Measurements from ENCODE around the gene PLXNA3.

PLXNA3 gene

GRCh38 chrX:154458116-154458953 lies at the start of gene PLXNA3:
TSS of gene PLXNA3 (plus strand) at chrX:154458281. CDS start at chrX:154460184, 1,903 bp downstream.
- peak; percentile 6 for DNase-seq

GRCh38 chrX:154408659-154409221 lies 49.3 kb upstream of the PLXNA3 start:
- DNase-seq = no peak

DNA sequence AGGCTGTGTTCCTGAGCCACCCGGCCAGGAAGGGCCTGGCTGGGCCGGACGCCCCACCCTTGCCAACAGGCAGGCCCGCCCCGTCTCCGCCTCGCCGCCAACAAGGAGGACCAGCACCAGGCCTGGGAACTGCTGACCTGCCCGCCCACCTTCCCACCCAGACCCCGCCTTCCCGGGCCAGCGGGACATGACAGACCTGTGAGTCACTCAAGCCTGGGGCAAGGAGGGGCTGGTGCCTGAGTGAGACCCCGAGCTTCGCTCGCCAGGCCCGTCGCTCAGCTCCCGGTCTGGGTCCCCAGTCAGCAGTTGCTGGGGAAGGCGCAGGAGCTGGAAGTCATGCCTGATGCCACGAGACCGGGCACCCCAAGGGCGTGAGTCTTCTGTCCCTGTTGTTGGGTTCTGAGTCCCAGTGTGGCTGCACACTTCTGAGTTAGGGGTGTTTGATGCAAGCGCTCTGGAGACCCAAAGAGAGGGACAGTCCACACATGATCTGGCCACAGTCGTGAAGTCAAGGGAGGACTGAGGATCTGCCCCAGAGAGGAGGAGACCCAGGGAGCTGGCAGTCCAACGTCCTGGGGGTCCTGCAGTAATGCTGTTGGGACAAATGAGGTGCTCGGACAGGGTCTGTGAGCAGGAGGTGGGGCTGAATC lies 48.7 kb upstream of the PLXNA3 start, which contains the start of gene DNASE1L1:
Gene DNASE1L1 (minus strand): TSS at position 33 of the 650 bp plus-strand sequence. CDS start 3,686 bp downstream, outside the sequence.
- peak; percentile 83 for DNase-seq

GRCh38 chrX:154411981-154412340 lies 46.1 kb upstream of the PLXNA3 start:
- DNase-seq = peak; percentile 63

DNA sequence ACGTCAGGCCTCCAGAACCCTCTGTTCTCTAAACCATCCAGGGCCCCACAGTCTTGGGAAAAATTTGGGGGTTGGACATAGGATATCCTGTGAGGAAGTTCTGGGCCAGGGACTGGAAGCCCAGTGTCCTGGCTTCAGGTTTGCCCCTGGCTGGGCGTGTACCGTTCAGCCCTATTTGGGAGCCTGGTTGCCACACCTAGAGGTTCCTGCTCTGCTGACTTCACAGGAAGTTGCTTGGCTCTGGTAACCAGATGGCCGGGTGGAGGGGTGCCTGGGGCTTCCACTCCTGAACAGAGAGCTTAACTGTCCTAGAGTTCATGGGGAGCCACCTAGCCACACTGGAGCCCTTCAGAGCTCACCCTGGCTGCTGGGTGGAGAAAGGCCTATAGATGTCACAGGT lies 45.6 kb upstream of the PLXNA3 start:
- DNase-seq = peak; percentile 26

- DNase-seq = no peak
Measured at GRCh38 chrX:154413142-154413541, 44.9 kb upstream of the PLXNA3 start.

- no peak for DNase-seq
Measured at GRCh38 chrX:154417157-154417556, 40.9 kb upstream of the PLXNA3 start.

DNA sequence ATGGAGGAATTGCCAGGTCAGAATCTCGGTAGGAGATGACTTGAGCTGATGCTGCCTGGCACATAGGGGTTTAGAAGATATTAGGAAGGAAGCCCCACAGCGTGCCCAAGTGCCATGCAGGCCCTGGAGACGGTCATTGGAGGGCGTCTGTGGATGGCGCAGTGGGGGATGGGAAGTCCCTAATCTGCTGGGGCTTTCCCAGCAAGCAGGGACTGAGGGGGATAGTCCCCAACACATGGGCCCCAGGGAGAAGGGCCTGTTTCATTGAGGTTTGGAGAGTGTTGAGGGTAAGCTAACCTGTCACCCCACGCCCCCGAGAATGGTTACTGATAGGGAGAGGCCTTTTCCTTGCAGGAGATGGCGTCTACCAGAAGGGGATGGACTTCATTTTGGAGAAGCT lies 38.9 kb upstream of the PLXNA3 start:
- no peak for DNase-seq

DNA sequence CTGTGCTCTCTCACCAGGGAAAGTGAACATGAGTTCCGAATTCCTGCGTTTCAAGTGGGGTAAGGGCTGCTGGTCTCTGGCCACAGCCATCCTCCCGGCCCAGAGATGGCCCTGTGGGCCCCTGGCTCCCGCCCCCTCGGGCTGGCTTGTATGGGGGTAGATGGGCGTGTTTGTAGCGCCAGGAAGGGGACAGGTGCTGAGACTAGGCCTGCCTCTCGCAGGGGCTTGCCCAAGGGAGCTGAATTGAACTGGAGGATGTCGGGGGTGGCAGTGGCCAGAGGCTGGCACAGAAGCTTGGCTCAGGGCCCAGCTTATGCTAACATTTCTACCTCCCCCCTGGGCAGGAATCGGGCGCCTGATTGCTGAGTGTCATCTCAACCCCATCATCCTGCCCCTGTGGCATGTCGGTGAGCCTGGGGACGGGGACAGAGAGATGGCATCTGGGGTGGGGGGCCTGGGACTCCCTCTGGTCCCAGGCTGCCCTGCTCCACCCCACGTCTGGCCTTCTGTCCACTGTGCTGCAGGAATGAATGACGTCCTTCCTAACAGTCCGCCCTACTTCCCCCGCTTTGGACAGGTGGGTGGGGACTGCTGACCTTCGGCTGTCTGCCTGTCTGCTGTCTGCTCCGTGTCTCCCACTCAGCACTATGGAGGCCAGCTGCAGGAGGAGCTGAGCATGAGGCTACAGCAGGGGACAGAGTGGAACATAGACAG lies 38.2 kb upstream of the PLXNA3 start:
- DNase-seq = no peak

- DNase-seq = no peak
Measured at GRCh38 chrX:154420402-154420756, 37.7 kb upstream of the PLXNA3 start.

- peak; percentile 16 for DNase-seq
Measured at GRCh38 chrX:154426916-154427770, 30.9 kb upstream of the PLXNA3 start.

GRCh38 chrX:154428176-154429171 lies 29.6 kb upstream of the PLXNA3 start, which contains the start of gene ATP6AP1:
TSS of gene ATP6AP1 (plus strand) at chrX:154428677. CDS start at chrX:154428693, 16 bp downstream.
- DNase-seq = peak; percentile 92

GRCh38 chrX:154429711-154430110 lies 28.4 kb upstream of the PLXNA3 start:
- DNase-seq = no peak

GRCh38 chrX:154430479-154430878 lies 27.6 kb upstream of the PLXNA3 start:
- DNase-seq = no peak

DNA sequence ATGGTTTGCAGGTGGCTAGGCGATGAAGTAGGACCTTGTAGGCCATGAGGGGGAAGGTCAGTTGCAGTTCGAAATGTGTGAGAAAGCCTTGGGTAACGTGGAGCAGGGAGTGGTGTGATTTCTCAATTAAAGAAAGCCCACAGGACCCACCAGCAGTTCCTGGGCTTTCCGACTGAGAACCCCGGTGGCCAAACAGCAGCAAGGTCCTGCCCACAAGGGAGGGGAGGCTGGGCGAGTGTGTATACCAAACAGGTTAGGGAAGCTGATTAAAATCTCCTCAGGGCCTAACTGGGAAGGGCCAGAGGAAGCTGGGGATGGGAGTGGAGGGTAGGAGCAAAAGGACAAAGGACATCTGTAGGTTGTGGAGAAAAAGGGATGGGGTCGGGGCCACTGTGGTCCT lies 27.2 kb upstream of the PLXNA3 start:
- DNase-seq = no peak

GRCh38 chrX:154431341-154431740 lies 26.7 kb upstream of the PLXNA3 start:
- no peak for DNase-seq

DNA sequence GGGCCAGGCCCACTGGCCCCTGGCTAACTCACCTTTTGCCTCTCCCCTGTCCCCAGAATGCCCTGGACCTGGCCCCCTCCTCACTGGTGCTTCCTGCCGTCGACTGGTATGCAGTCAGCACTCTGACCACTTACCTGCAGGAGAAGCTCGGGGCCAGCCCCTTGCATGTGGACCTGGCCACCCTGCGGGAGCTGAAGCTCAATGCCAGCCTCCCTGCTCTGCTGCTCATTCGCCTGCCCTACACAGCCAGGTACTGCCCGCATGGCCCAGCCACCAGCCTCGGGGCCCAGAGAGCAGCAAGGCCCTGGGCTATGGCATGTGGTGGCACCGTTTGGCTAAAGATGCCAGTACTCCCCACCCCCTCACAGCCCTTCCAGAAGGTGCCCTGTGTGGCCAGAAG lies 25.9 kb upstream of the PLXNA3 start:
- no peak for DNase-seq

GRCh38 chrX:154433605-154434004 lies 24.5 kb upstream of the PLXNA3 start:
- no peak for DNase-seq

DNA sequence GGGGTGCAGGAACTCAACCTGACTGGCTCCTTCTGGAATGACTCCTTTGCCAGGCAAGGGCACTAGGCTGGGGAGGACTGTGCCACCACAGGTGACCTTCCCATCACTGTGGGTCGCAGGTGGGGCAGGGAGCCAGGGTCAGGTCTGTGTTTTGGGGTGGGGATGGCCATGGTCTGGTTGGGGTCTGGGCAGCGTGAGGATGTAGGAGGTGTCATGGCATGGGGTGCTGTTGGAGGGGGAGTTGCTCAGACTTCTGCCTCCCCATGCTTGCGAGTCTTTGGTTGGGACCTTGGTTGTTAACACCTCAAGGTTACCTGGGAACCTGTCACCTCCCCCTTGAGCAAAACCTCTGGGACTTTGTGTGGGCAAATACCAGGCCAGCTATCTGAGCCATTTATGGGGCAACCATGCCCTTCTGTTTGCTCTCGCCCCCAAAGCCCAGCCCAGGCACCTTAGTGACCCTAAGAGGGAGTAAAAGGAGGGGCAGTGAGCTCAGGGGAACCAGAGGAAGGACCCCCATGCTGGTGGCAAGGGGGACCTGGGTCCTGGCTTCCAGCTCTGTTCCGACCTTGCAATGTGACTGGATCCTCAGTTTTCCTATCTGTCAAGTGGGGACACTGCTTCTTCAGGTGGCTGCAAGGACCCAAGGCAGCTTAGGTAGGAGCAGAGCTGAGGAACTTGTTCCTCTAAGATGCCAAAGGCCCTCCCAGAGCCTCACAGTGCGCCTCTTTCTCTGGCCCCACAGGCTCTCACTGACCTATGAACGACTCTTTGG lies 23.5 kb upstream of the PLXNA3 start:
- no peak for DNase-seq

DNA sequence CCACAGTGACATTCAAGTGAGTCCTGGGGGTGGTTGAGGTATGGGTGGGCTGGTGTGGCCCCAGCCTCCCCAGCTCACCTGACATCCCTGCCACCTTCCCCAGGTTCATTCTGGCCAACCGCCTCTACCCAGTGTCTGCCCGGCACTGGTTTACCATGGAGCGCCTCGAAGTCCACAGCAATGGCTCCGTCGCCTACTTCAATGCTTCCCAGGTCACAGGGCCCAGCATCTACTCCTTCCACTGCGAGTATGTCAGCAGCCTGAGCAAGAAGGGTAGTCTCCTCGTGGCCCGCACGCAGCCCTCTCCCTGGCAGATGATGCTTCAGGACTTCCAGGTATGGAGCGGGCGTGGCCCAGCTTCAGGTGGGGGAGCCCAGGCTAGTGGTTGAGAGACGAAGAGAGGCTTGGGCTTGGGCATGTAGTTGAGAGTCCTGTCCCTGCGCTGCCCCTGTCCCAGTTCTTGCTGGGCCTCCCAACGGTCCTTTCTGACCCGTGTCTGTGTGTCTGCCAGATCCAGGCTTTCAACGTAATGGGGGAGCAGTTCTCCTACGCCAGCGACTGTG lies 22.8 kb upstream of the PLXNA3 start:
- no peak for DNase-seq
